Right lobe of liver (tissue), 4 donors: ENCODE measurements around the gene MUTYH.

Experiments
- POLR2A ChIP-seq: fragments of 450-650 bp; IDR thresholded peaks from one replicate; pipeline ENCODE4 v1.6.1; 2017; ENCODE audit warnings: antibody characterized with exemption, mild to moderate bottlenecking
- TF ChIP-seq, protein P1 (sequence below), 4 donors: fragments of 200-600 bp in 3 of 4; fragments of 450-650 bp in 1 of 4; IDR thresholded peaks; one replicate each; pipeline versions ENCODE4 v1.5.1 to v1.8.0; 2016 to 2022; ENCODE audit warnings: antibody characterized with exemption in 4 of 4, mild to moderate bottlenecking in 2 of 4
- donor health status: DM: no; HTN: no; CAD: no.
- donor health status: DM: no; HTN: no; CAD: no.
- donor health status: DM: no; HTN: yes; CAD: no.

DNA sequence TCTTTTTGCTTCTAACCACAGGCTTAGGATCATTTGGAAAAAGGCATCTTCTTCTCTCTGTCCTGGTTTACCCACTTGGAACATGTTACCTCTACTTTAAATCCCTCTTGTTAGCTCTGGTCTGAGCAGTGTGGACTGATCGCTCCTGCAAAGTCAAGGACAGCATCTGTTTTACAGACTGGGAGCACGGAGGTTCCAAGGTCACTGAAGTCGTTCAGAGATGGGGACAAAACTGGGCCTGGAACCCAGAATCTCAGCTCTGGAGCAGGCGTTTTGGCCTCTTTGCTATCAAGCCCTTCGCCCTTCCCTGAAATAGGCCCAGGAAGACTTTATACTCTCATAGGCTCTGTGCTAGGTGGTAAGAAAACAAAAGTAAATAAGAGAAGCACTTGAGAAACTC lies 11.3 kb upstream of the MUTYH start:
- TF ChIP-seq, protein P1, sequence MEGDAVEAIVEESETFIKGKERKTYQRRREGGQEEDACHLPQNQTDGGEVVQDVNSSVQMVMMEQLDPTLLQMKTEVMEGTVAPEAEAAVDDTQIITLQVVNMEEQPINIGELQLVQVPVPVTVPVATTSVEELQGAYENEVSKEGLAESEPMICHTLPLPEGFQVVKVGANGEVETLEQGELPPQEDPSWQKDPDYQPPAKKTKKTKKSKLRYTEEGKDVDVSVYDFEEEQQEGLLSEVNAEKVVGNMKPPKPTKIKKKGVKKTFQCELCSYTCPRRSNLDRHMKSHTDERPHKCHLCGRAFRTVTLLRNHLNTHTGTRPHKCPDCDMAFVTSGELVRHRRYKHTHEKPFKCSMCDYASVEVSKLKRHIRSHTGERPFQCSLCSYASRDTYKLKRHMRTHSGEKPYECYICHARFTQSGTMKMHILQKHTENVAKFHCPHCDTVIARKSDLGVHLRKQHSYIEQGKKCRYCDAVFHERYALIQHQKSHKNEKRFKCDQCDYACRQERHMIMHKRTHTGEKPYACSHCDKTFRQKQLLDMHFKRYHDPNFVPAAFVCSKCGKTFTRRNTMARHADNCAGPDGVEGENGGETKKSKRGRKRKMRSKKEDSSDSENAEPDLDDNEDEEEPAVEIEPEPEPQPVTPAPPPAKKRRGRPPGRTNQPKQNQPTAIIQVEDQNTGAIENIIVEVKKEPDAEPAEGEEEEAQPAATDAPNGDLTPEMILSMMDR (IDR thresholded peaks at IDR 0.05): no peak
- TF ChIP-seq POLR2A: no peak
